Measurements from ENCODE around the gene INO80E.
A peak's percentile ranks its signal among the peaks of the same experiment; 100 is the strongest.
"Not testable (repeated sequence)": the region's sequence is repeated elsewhere in the genome, so short reads cannot be mapped to it uniquely, and the experiment has no call there.

Gene INO80E

DNA sequence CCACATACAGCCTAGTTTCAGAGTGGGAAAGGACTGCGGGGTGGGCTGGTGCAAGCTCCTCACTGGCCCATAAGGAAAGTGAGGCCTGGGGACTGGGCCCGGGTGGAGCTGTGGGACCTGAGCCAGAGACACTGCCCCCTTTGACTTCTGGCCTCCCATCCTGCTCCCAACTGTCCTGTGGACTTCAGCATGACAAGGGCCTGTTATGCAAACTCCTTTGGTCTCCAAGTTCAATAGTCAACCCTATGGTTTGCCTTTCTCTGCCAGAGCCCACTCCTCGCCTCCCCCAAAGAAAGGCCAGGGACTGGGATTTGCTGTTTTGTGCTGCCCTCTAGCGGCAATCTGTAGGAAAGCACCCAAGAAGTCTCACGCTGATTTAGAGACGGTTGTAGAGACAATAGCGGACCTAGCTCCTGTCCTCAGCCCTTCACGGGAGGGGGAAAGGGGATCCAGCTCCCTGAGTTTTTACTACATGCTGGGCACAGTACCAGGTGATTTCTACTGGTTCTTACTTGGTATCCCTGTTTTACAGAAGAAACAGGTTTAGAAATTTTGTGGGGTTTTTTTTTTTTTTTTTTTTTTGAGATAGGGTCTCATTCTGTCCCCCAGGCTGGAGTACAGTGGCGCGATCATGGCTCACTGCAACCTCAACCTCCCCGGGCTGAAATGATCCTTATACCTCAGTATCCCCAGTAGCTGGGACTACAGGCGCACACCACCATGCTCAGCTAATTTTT lies 36.2 kb downstream of the INO80E start:
- FAIRE-seq = peak; percentile 79

DNA sequence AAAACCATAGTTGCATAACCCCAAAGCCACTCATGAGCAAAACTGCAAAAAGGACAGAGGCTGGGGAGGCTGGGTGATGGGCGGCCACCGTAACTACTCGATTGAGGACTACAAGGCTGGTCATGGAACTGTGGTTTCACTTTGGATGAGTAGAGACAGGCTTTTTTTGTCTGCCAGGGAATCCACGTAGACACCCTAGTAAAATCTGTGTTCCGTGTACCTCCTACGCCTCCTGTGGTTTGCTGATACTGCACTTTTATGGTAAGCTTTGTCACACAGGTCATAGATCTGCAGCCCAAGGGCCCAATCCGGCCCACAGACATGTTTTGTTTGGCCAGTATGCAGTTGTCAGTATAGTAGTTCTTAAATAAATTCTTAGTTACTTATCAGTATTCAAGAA lies 37.2 kb downstream of the INO80E start:
- no peak for FAIRE-seq

DNA sequence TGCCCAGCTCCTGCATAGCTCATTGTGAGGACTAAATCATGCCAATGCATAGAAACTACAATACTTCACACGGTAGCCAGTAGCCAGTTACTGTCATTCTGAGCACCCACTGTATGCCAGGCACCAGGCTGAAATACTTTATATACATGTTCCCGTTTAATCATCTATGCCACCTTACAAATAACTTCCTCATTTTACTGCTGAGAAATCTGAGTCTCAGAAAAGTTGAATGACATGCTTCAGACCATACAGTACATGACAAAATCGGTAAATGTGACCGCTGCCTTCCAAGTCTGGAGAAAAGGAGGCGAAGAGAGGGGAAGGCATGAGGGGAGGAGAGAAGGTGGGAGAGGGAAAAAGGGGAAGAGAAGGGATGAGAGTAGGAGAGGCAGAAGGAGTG lies 44.2 kb downstream of the INO80E start:
- no peak for FAIRE-seq

GRCh38 chr16:30040690-30041089 lies 44.6 kb downstream of the INO80E start:
- not testable (repeated sequence) for FAIRE-seq

DNA sequence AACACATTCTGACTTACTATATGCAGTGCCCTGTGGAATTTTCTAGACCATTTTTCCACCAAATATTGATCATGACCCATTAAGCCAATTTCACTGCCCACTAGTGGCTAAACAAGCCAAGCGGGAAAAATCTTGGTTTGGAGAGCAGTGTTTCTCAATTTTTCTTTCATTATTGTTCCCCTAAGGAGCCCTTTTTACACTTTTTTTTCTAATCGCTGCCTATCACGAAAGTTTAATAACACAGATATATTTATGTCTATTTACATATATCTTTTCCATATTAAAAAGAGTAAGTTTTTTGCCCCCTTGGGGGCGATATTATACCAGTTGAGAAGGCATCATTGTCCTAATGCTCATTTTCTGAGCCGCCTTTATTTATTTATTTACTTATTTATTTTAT lies 45.8 kb downstream of the INO80E start:
- peak; percentile 90 for FAIRE-seq

DNA sequence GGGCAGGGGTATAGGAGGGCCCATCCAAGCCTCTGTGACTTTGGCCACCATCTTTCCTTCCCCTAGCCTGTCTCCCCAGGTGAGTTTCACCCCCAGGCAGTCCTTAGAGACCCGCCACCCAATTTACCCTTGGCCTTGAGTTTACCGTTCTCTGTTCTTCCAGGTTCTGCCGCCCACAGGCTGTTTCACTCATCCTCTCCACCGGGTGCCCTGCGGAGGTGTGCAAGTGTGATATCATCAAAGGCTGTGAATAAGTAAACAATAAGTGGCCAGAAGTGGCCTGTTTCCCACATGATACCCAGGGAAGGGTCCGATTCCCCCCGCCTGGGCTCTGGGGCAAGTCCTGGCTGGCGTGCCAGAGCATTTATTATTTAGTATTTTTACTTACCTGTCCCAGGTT lies 50.1 kb downstream of the INO80E start:
- FAIRE-seq = no peak

- FAIRE-seq = no peak
Observed at GRCh38 chr16:30046588-30046987, 50.5 kb downstream of the INO80E start.

DNA sequence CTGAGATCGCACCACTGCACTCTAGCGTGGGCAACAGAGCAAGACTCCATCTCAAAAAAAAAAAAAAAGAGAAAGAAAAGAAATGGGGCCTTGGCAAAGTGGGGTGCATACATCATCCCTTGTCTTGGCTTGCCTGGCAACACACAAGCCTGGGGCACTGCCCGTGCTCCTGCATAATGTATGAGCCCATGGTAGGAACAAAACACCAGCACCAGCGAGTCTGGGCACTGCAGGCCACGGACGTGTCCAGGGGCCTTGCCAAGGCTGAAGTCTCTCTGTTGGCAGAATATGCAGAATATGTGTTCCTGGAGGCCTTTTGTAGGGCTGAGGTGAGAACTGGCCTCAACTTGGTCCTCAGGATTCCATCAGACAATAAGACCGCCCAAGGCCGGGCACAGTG lies 53.8 kb downstream of the INO80E start:
- no peak for FAIRE-seq

DNA sequence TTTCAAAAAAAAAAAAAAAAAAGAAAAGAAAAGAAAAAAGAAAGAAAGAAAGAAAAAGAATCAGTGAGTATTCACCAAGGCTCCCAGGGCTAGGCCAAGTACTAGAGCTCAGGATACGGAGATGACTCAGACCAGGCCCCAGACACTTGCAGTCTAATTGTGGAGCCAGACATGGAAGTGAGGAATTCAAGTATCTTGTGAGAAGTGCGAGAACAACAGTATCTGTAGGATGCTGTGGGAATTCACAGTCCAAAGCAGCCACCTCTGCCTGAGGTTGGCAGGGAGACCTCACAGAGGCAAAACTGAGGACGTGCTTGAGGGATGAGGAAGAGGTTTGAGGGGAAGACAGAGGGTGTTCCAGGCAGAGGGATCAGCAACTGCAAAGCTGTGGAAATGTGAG lies 55.5 kb downstream of the INO80E start:
- no peak for FAIRE-seq

GRCh38 chr16:30052671-30053372 lies 56.8 kb downstream of the INO80E start:
- FAIRE-seq = peak; percentile 70

DNA sequence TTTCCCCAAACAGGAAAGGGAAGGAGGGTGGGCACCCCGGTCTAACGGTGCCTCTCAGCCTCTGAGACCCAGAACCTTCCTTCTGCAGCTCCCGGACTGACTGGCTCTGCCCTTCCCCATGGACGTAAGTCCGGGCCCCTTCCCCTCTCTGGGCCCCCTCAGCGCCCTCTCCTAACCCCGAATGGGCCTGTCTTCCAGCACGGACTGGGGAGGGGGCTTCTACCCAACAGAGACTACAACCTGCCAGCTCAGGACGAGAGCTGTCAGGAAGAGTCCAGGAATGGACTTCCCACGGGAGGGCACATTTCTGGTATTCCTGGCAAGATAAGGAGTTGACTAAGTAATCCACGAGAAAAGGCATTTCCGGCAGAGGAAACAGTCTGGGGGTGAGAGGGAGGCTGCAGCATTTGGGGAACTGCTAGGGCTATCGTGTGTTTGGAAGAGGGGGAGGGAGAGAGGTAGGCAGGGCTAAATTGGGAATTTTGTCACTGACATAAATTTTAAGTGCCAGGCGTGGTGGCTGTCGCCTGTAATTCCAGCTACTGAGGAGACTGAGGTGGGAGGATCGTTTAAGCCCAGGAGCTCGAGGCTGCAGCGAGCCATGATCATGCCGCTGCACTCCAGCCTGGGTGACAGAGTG lies 57.5 kb downstream of the INO80E start:
- FAIRE-seq = no peak

- FAIRE-seq = no peak
Observed at GRCh38 chr16:30054451-30054850, 58.4 kb downstream of the INO80E start.

GRCh38 chr16:30054959-30055553 lies 59.0 kb downstream of the INO80E start:
- FAIRE-seq = no peak

Data from G401.6 (cell line).